Loucy (cell line): Measurements from ENCODE around the gene PAK1.

Source experiments
- EZH2phosphoT487 ChIP-seq: fragments of 200-600 bp; IDR thresholded peaks from 2 replicates; pipeline ENCODE4 v1.6.1; 2018; ENCODE audit warnings: antibody characterized with exemption, mild to moderate bottlenecking, moderate library complexity, borderline replicate concordance
- TF ChIP-seq, protein P1 (sequence below): fragments of 200-600 bp; sonication (generic); conservative IDR thresholded peaks from 2 replicates; pipeline ENCODE4 v1.5.1; 2014; ENCODE audit warnings: mild to moderate bottlenecking, antibody characterized with exemption, low read length

DNA sequence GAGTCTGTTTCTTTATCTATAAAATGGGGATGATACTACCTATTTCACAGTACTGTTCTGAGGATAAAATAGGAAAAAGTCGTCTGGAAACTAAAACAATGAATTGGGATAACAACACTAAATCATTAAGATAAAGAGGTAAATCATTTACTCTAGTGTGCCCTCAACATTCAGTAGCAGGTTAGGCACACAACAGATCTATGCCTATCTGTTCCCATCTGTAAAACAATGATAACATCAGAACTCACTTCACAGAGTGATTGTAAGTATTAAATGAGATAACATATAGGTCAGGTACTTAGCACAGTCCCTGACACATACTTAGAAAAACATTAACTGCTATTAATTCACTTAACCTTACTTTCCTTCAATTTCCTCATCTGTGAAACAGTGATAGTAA is 36.9 kb downstream of the PAK1 start:
- TF ChIP-seq, protein P1, sequence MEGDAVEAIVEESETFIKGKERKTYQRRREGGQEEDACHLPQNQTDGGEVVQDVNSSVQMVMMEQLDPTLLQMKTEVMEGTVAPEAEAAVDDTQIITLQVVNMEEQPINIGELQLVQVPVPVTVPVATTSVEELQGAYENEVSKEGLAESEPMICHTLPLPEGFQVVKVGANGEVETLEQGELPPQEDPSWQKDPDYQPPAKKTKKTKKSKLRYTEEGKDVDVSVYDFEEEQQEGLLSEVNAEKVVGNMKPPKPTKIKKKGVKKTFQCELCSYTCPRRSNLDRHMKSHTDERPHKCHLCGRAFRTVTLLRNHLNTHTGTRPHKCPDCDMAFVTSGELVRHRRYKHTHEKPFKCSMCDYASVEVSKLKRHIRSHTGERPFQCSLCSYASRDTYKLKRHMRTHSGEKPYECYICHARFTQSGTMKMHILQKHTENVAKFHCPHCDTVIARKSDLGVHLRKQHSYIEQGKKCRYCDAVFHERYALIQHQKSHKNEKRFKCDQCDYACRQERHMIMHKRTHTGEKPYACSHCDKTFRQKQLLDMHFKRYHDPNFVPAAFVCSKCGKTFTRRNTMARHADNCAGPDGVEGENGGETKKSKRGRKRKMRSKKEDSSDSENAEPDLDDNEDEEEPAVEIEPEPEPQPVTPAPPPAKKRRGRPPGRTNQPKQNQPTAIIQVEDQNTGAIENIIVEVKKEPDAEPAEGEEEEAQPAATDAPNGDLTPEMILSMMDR: no peak
- no peak for TF ChIP-seq EZH2phosphoT487
